Testis (tissue), 3 donors: ENCODE data around the gene GRIK1. TPM values are rescaled to one million over a fixed set of nuclear protein-coding genes. Genes with fewer than 3 reads are reported as not detected.

ENCODE experiments used
- DNase-seq: peaks from one replicate; pipeline ENCODE4 v3.0.0-alpha.2; 2019
- H3K27ac ChIP-seq, 2 donors: fragments of 200-600 bp; sonication (generic); one replicate each; pipeline ENCODE4 v1.5.1; 2019
- H3K27me3 ChIP-seq: fragments of 200-600 bp; sonication (generic); one replicate; pipeline ENCODE4 v1.5.1; 2019
- H3K36me3 ChIP-seq: fragments of 200-600 bp; sonication (generic); one replicate; pipeline ENCODE4 v1.5.1; 2017; ENCODE audit warnings: low read depth; ENCODE audit errors: missing control alignments
- H3K4me1 ChIP-seq: fragments of 200-600 bp; sonication (generic); one replicate; pipeline ENCODE4 v1.5.1; 2019
- H3K4me3 ChIP-seq, 2 donors: fragments of 200-600 bp; sonication (generic); one replicate each; pipeline ENCODE4 v1.5.1; 2017 to 2019
- H3K9me3 ChIP-seq: fragments of 200-600 bp; sonication (generic); one replicate; pipeline ENCODE4 v1.5.1; 2017
- CTCF ChIP-seq, 3 experiments: fragments of 450-650 bp in 2 of 3; fragments of 200-600 bp in 1 of 3; sonication (generic) in 1 of 3; IDR thresholded peaks; one replicate each; pipeline ENCODE4 v1.5.1; 2016 to 2019; ENCODE audit warnings: antibody characterized with exemption in 3 of 3, mild to moderate bottlenecking in 2 of 3, moderate library complexity in 1 of 3
- POLR2A ChIP-seq: fragments of 450-650 bp; IDR thresholded peaks from one replicate; pipeline ENCODE4 v1.6.1; 2017; ENCODE audit warnings: antibody characterized with exemption, mild to moderate bottlenecking, moderate library complexity
- WGBS, 2 donors: methylation state at CpG; one replicate each; pipeline ENCODE4 v1.1.5; 2018; 5-methylcytosine and 5-hydroxymethylcytosine counted together
- intact Hi-C: fragments of 100-400 bp; cut with DNase I; formaldehyde crosslinking; loops from one replicate; pipeline ENCODE4 v1.15.1; 2023; ENCODE audit warnings: low total_unique reads
- polyA plus RNA-seq: library from polyadenylated mRNA; stranded (reverse); fragments of 350-450 nt; fragmentation: Illumina TruSeq; extraction: RNeasy Lipid Tissue Mini Kit (QIAGEN cat#74804); gene quantifications from one replicate; pipeline ENCODE4 v1.2.3, GENCODE V29; 2014; ENCODE audit warnings: low read depth, low replicate concordance; ENCODE audit not compliant: insufficient read depth
- total RNA-seq, 2 donors: library from RNA; depleted of rRNA; stranded (reverse); fragments of >200 nt; gene quantifications; one replicate each; pipeline ENCODE4 v1.2.3, GENCODE V29; 2016

GRIK1 gene
- total and polyA plus RNA-seq, 3 donors from 2014 or later, result 0.08 to 0.25 (median 0.20) TPM

- Histone ChIP-seq H3K4me3 (no peak overlapping the region), H3K36me3 (no peaks in the 10 kb centered on the region), H3K27ac (no peak overlapping the region), H3K4me1 (no peaks in the 10 kb centered on the region), H3K27me3 (no peaks in the 10 kb centered on the region), H3K9me3 (no peaks in the 10 kb centered on the region)
- TF ChIP-seq POLR2A (no peak), CTCF (IDR thresholded peaks at IDR 0.05) (no peak)
- WGBS, 2 donors, result 63 to 74% methylated on average over 1 of the region's 1 CpG
- DNase-seq, result no peak
- intact Hi-C loops, result no loop called here
Measured at GRCh38 chr21:29803191-29803590, 136.6 kb downstream of the GRIK1 start.

DNA sequence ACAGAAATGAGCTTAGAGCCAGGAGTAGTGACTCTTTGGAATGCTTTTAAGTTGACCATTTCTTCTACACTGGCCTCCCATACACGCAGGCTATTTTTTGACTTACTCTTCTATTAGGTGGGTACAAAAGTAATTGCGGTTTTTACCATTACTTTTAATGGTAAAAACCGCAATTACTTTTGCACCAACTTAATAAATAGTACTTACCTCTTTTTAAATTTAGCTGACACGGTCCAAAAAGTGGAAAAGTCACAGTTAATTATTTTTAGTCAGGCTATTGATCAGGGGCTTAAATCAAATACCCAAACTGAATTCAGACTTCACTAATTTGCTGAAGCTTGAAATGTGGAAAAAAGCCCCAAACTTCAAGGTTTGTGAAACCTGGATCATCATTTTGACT, 138.7 kb downstream of the GRIK1 start:
- Histone ChIP-seq H3K27me3 (no peaks in the 10 kb centered on the region), H3K36me3 (no peaks in the 10 kb centered on the region), H3K4me3 (no peak overlapping the region), H3K9me3 (no peaks in the 10 kb centered on the region), H3K4me1 (no peaks in the 10 kb centered on the region), H3K27ac (no peak overlapping the region)
- no peak for TF ChIP-seq CTCF (IDR thresholded peaks at IDR 0.05)
- TF ChIP-seq POLR2A, result no peak
- intact Hi-C loops, result no loop called here
- no peak for DNase-seq
- 85 to 92% methylated on average over 4 of the region's 4 CpGs for WGBS, 2 donors

GRCh38 chr21:29800056-29800455, 139.7 kb downstream of the GRIK1 start:
- no peak for TF ChIP-seq CTCF (IDR thresholded peaks at IDR 0.05)
- no peak for TF ChIP-seq POLR2A
- H3K36me3 ChIP-seq, result no peaks in the 10 kb centered on the region
- H3K9me3 ChIP-seq, result no peaks in the 10 kb centered on the region
- no peaks in the 10 kb centered on the region for H3K27me3 ChIP-seq
- intact Hi-C loops, result no loop called here
- 77 to 78% methylated on average over 3 of the region's 3 CpGs for WGBS, 2 donors
- no peak overlapping the region for H3K27ac ChIP-seq
- DNase-seq, result no peak
- no peaks in the 10 kb centered on the region for H3K4me1 ChIP-seq
- no peak overlapping the region for H3K4me3 ChIP-seq

DNA sequence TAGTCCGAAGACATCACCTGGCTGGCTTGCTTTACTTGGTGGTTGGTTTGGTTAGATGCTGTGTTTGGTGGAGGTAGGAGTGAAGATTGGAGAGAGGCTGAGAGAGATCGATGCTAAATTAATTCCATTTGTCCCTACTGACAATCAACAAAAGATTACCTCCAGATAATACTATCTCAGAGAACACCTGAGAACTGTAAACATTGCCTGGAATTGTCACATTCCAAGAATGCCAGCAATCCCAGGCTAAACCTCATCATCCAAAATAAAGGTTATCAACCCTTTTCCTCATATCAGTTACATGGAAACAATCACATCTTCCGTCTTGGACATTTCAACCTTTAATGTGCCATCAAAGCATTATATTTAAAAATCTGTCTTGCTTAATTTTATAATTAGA, 141.0 kb downstream of the GRIK1 start:
- intact Hi-C loops, result no loop called here
- WGBS, 2 donors, result 86 to 87% methylated on average over 3 of the region's 3 CpGs

More for the DNA sequence above, 141.0 kb downstream of the GRIK1 start:
- Histone ChIP-seq H3K27ac (no peak overlapping the region), H3K9me3 (no peaks in the 10 kb centered on the region), H3K36me3 (no peaks in the 10 kb centered on the region), H3K4me1 (no peaks in the 10 kb centered on the region), H3K4me3 (no peak overlapping the region), H3K27me3 (no peaks in the 10 kb centered on the region)
- no peak for DNase-seq
- no peak for TF ChIP-seq CTCF (IDR thresholded peaks at IDR 0.05)
- TF ChIP-seq POLR2A, result no peak
